IMR-90 (cell line): ENCODE results near the gene GPN1. TPM values are rescaled to one million over a fixed set of nuclear protein-coding genes. Genes with fewer than 3 reads are reported as not detected.

ENCODE experiments used
- ATAC-seq: fragments of 200-7000 bp; cut with Tn5 transposase; 2 replicates; pipeline ENCODE4 v1.9.1; 2020; ENCODE audit warnings: low read depth, mild to moderate bottlenecking, moderate library complexity
- BruUV-seq: library from RNA; stranded (reverse); fragments of 400-500 nt; replicated peaks from 2 replicates; lab custom pipeline; 2021; lab: Mats Ljungman, UMichigan
- CTCF ChIA-PET: fragments of 300-600 bp; formaldehyde crosslinking; extraction: SDS; loops from one replicate; lab custom pipeline; 2021; ENCODE audit warnings: antibody characterized with exemption; lab: Yijun Ruan, JAX
- POLR2A ChIA-PET: fragments of 300-600 bp; sonication (Branson Sonifier 250); formaldehyde crosslinking; loops from one replicate; lab custom pipeline; 2022; ENCODE audit warnings: antibody characterized with exemption; ENCODE audit not compliant: unreplicated experiment; lab: Charles Lee
- DNase-seq: peaks from one replicate; pipeline ENCODE4 v3.0.0; 2013
- H2AFZ ChIP-seq: replicated peaks from 2 replicates; pipeline ENCODE3; 2013; ENCODE audit warnings: low read length, mild to moderate bottlenecking; ENCODE audit not compliant: poor library complexity
- H2AK5ac ChIP-seq: 2 replicates; pipeline ENCODE4 v1.6.1; 2013; ENCODE audit warnings: low read depth, low read length, inconsistent platforms
- H2AK9ac ChIP-seq: replicated peaks from 2 replicates; pipeline ENCODE3; 2013; ENCODE audit warnings: mild to moderate bottlenecking, low read depth, low read length, moderate library complexity; ENCODE audit not compliant: poor library complexity
- H2BK120ac ChIP-seq: 2 replicates; pipeline ENCODE4 v1.6.1; 2013; ENCODE audit warnings: low read depth, low read length, inconsistent platforms
- H2BK15ac ChIP-seq: 3 replicates; pipeline ENCODE4 v1.6.1; 2013; ENCODE audit warnings: low read depth, low read length, inconsistent platforms
- H2BK20ac ChIP-seq: 2 replicates; pipeline ENCODE4 v1.6.1; 2013; ENCODE audit warnings: low read depth, mild to moderate bottlenecking, inconsistent platforms, low read length, moderate library complexity
- H2BK5ac ChIP-seq: 2 replicates; pipeline ENCODE4 v1.6.1; 2013; ENCODE audit warnings: mild to moderate bottlenecking, low read depth, low read length, inconsistent platforms; ENCODE audit not compliant: poor library complexity, severe bottlenecking
- H3K14ac ChIP-seq: replicated peaks from 2 replicates; pipeline ENCODE4 v1.6.1; 2013; ENCODE audit warnings: low read depth, low read length, inconsistent platforms
- H3K18ac ChIP-seq: 2 replicates; pipeline ENCODE4 v1.6.1; 2013; ENCODE audit warnings: low read depth, low read length, control low read depth
- H3K23ac ChIP-seq: 2 replicates; pipeline ENCODE4 v1.6.1; 2013; ENCODE audit warnings: low read depth, low read length, inconsistent platforms
- H3K27ac ChIP-seq: 2 replicates; pipeline ENCODE4 v1.5.1; 2013; ENCODE audit warnings: mild to moderate bottlenecking, control low read depth, low read length; ENCODE audit not compliant: insufficient read depth
- H3K27me3 ChIP-seq: 2 replicates; pipeline ENCODE4 v1.6.1; 2013; ENCODE audit warnings: low read length; ENCODE audit not compliant: control insufficient read depth, insufficient read depth
- H3K36me3 ChIP-seq: 2 replicates; pipeline ENCODE4 v1.6.1; 2013; ENCODE audit warnings: low read length, mixed read lengths; ENCODE audit not compliant: control insufficient read depth, insufficient read depth
- H3K4ac ChIP-seq: 2 replicates; pipeline ENCODE4 v1.6.1; 2013; ENCODE audit warnings: low read depth, low read length, inconsistent platforms
- H3K4me1 ChIP-seq: 2 replicates; pipeline ENCODE4 v1.6.1; 2013; ENCODE audit warnings: low read length, mixed read lengths; ENCODE audit not compliant: control insufficient read depth, insufficient read depth
- H3K4me2 ChIP-seq: 2 replicates; pipeline ENCODE4 v1.6.1; 2013; ENCODE audit warnings: low read depth, mild to moderate bottlenecking, control low read depth, low read length, moderate library complexity
- H3K4me3 ChIP-seq: 2 replicates; pipeline ENCODE4 v1.5.1; 2013; ENCODE audit warnings: low read depth, mild to moderate bottlenecking, control low read depth, low read length, moderate library complexity; ENCODE audit not compliant: insufficient read depth
- H3K56ac ChIP-seq: 2 replicates; pipeline ENCODE4 v1.6.1; 2013; ENCODE audit warnings: low read length, inconsistent platforms; ENCODE audit not compliant: insufficient read depth; ENCODE audit errors: extremely low read depth
- H3K79me1 ChIP-seq, 2 experiments: 2 replicates each; pipeline ENCODE4 v1.6.1; 2013; ENCODE audit warnings: low read length in 2 of 2, inconsistent platforms in 1 of 2, low read depth in 1 of 2
- H3K9ac ChIP-seq: 2 replicates; pipeline ENCODE4 v1.6.1; 2013; ENCODE audit warnings: low read depth, low read length, control low read depth
- H3K9me1 ChIP-seq: 2 replicates; pipeline ENCODE4 v1.6.1; 2013; ENCODE audit warnings: low read length, inconsistent platforms; ENCODE audit not compliant: insufficient read depth
- H3K9me3 ChIP-seq: 2 replicates; pipeline ENCODE4 v1.6.1; 2013; ENCODE audit warnings: low read length; ENCODE audit not compliant: control insufficient read depth, insufficient read depth
- H4K20me1 ChIP-seq: 2 replicates; pipeline ENCODE4 v1.6.1; 2013; ENCODE audit warnings: low read length, inconsistent platforms; ENCODE audit not compliant: insufficient read depth
- H4K5ac ChIP-seq: 2 replicates; pipeline ENCODE4 v1.6.1; 2013; ENCODE audit warnings: mild to moderate bottlenecking, low read depth, low read length, control low read depth
- H4K8ac ChIP-seq, 2 experiments: 2 replicates each; pipeline ENCODE4 v1.6.1; 2013; ENCODE audit warnings: low read depth in 2 of 2, low read length in 2 of 2, control low read depth in 1 of 2, inconsistent platforms in 1 of 2
- H4K91ac ChIP-seq: 2 replicates; pipeline ENCODE4 v1.6.1; 2013; ENCODE audit warnings: low read depth, low read length, inconsistent platforms; ENCODE audit not compliant: insufficient read depth
- BHLHE40 ChIP-seq: fragments of 150-350 bp; IDR thresholded peaks from 2 replicates; pipeline ENCODE4 v1.6.1; 2016; ENCODE audit warnings: mild to moderate bottlenecking, low read depth, low read length
- CEBPB ChIP-seq: IDR thresholded peaks from 2 replicates; pipeline ENCODE4 v1.6.1; 2012; ENCODE audit warnings: low read depth, low read length, improper control_type of control experiment
- CHD1 ChIP-seq: IDR thresholded peaks from 2 replicates; pipeline ENCODE4 v1.6.1; 2012; ENCODE audit warnings: low read depth, low read length, improper control_type of control experiment
- FOS ChIP-seq: fragments of 150-350 bp; IDR thresholded peaks from 2 replicates; pipeline ENCODE4 v1.6.1; 2016; ENCODE audit warnings: low read depth, low read length
- MAFK ChIP-seq: IDR thresholded peaks from 2 replicates; pipeline ENCODE4 v1.6.1; 2012; ENCODE audit warnings: low read depth, low read length, improper control_type of control experiment
- MAZ ChIP-seq: IDR thresholded peaks from 2 replicates; pipeline ENCODE4 v1.6.1; 2012; ENCODE audit warnings: low read depth, mild to moderate bottlenecking, low read length, improper control_type of control experiment, moderate library complexity, borderline replicate concordance
- MXI1 ChIP-seq: IDR thresholded peaks from 2 replicates; pipeline ENCODE4 v1.6.1; 2012; ENCODE audit warnings: low read depth, mild to moderate bottlenecking, low read length, moderate library complexity, borderline replicate concordance
- NFE2L2 ChIP-seq: fragments of 150-350 bp; IDR thresholded peaks from 2 replicates; pipeline ENCODE4 v1.6.1; 2016; ENCODE audit warnings: low read depth, mild to moderate bottlenecking, low read length
- POLR2A ChIP-seq: IDR thresholded peaks from 2 replicates; pipeline ENCODE4 v1.6.1; 2012; ENCODE audit warnings: mild to moderate bottlenecking, low read depth, low read length
- RAD21 ChIP-seq: IDR thresholded peaks from 2 replicates; pipeline ENCODE4 v1.6.1; 2012; ENCODE audit warnings: low read length, improper control_type of control experiment
- RCOR1 ChIP-seq: IDR thresholded peaks from 2 replicates; pipeline ENCODE4 v1.6.1; 2012; ENCODE audit warnings: mild to moderate bottlenecking, low read length, improper control_type of control experiment; ENCODE audit not compliant: insufficient replicate concordance
- RFX5 ChIP-seq: IDR thresholded peaks from 2 replicates; pipeline ENCODE4 v1.8.0; 2012; ENCODE audit warnings: low read depth, mild to moderate bottlenecking, low read length, moderate library complexity
- SMC3 ChIP-seq: fragments of 150-350 bp; IDR thresholded peaks from 2 replicates; pipeline ENCODE4 v1.6.1; 2016; ENCODE audit warnings: low read depth, mild to moderate bottlenecking, antibody characterized with exemption, low read length, moderate library complexity
- WGBS, 2 experiments: methylation state at CpG; one replicate each; pipeline versions ENCODE4 v1.1.5 to v1.1.7; 2013; ENCODE audit warnings: missing lambda C conversion rate in 2 of 2; ENCODE audit not compliant: insufficient read length in 1 of 2; ENCODE audit errors: extremely low coverage in 2 of 2; 5-methylcytosine and 5-hydroxymethylcytosine counted together
- dilution Hi-C: fragments of 300-500 bp; cut with HindIII; formaldehyde crosslinking; loops from one replicate; pipeline ENCODE4 v1.14.3; 2018; ENCODE audit warnings: low sequenced_read_pairs; ENCODE audit not compliant: unreplicated experiment
- in situ Hi-C: fragments of 300-500 bp; cut with MboI; formaldehyde crosslinking; loops from 3 replicates; pipeline ENCODE4 v1.14.3; 2019; ENCODE audit warnings: low sequenced_read_pairs, inconsistent platforms, mixed read lengths
- intact Hi-C: fragments of 100-400 bp; cut with micrococcal nuclease; formaldehyde crosslinking; loops from 2 replicates; pipeline ENCODE4 v1.10.0; 2022
- polyA plus RNA-seq, 3 experiments: library from polyadenylated mRNA; depleted of rRNA; stranded (reverse); fragments of >200 nt; gene quantifications; 2 replicates each; pipeline ENCODE4 v1.2.3, GENCODE V29; 2012; ENCODE audit warnings: low replicate concordance in 1 of 3
- total RNA-seq: library from RNA; depleted of rRNA; stranded (reverse); fragments of >200 nt; gene quantifications from 2 replicates; pipeline ENCODE4 v1.2.3, GENCODE V29; 2012
- TF ChIP-seq, protein P1 (sequence below): fragments of 150-350 bp; IDR thresholded peaks from 2 replicates; pipeline ENCODE4 v1.6.1; 2016; ENCODE audit warnings: low read depth, mild to moderate bottlenecking, low read length, moderate library complexity, borderline replicate concordance
- TF ChIP-seq, protein P2 (sequence below): conservative IDR thresholded peaks from 2 replicates; pipeline ENCODE4 v1.5.1; 2012; ENCODE audit warnings: mild to moderate bottlenecking, low read depth, low read length, improper control_type of control experiment
- TF ChIP-seq, protein P3 (sequence below): fragments of 150-350 bp; IDR thresholded peaks from 2 replicates; pipeline ENCODE4 v1.6.1; 2017; ENCODE audit warnings: mild to moderate bottlenecking, antibody characterized with exemption, low read length, low read depth

The GPN1 gene
- total and polyA plus RNA-seq, 2 of the 4 experiments (the other 2 are of a cell fraction): 37.8 to 63.8 TPM

DNA sequence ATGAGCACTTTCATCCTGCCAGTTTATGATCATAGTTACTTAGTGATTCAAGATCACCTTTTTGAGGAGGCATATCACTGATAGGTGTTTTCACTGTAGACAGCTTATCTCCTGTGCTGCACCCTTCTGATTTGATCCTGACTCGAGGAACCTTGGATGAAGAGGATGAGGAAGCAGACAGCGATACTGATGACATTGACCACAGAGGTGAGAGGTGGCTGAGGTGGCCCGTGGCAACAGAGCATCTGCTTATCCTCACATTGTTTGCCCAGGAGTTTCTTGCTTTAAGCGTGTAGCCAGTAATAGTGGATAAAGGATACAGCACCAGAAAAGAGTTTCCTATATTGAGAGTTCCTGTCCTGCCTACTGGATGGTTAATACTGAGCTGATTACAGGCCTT lies 18.9 kb downstream of the GPN1 start:
- H3K79me1 ChIP-seq: peaks cover 3 to 7% of the 10 kb centered on the region in 2 experiments; a peak in 2 of 4 replicates
- H2AK5ac ChIP-seq: no peak overlapping the region
- ATAC-seq: no peak
- 0 out of 2 replicates have a peak, but pooled peaks cover 2% of the 10 kb centered on the region for H3K9me1 ChIP-seq
- no peak overlapping the region for H4K8ac ChIP-seq
- H4K20me1 ChIP-seq: peaks cover 2% of the 10 kb centered on the region
- H2BK15ac ChIP-seq: no peak overlapping the region
- no peak overlapping the region for H2BK20ac ChIP-seq
- no peak overlapping the region for H4K91ac ChIP-seq
- in situ Hi-C loops: no loop called here
- H3K36me3 ChIP-seq: peaks cover 28% of the 10 kb centered on the region
- H2AK9ac ChIP-seq: no peak overlapping the region
- no peak overlapping the region for H3K4me3 ChIP-seq
- H3K9ac ChIP-seq: no peak overlapping the region
- no peak overlapping the region for H2BK120ac ChIP-seq
- H3K14ac ChIP-seq: no peak overlapping the region
- dilution Hi-C loops: no loop called here
- no peak overlapping the region for H3K18ac ChIP-seq
- no peaks in the 10 kb centered on the region for H3K4me1 ChIP-seq
- CTCF ChIA-PET: no interaction called here
- no peak overlapping the region for H3K4me2 ChIP-seq
- no peak overlapping the region for H3K23ac ChIP-seq
- H2AFZ ChIP-seq: no peak overlapping the region
- H3K27ac ChIP-seq: no peak overlapping the region
- no TSS peak for BruUV-seq
- H3K27me3 ChIP-seq: no peaks in the 10 kb centered on the region
- H2BK5ac ChIP-seq: no peak overlapping the region
- 89% methylated on average over 3 of the region's 4 CpGs; no CpG with 5 or more reads in 1 of the 2 experiments for WGBS, 2 experiments
- no peak overlapping the region for H3K56ac ChIP-seq
- H4K5ac ChIP-seq: no peak overlapping the region
- no peak overlapping the region for H3K4ac ChIP-seq
- intact Hi-C loops: no loop called here
- DNase-seq: no peak
- TF ChIP-seq CHD1 (no peak), RAD21 (no peak), BHLHE40 (no peak), RFX5 (no peak), CEBPB (no peak), POLR2A (no peak), RCOR1 (no peak), NFE2L2 (no peak), MAFK (no peak), MXI1 (no peak), SMC3 (no peak), MAZ (no peak), FOS (no peak)
- TF ChIP-seq, protein P1, sequence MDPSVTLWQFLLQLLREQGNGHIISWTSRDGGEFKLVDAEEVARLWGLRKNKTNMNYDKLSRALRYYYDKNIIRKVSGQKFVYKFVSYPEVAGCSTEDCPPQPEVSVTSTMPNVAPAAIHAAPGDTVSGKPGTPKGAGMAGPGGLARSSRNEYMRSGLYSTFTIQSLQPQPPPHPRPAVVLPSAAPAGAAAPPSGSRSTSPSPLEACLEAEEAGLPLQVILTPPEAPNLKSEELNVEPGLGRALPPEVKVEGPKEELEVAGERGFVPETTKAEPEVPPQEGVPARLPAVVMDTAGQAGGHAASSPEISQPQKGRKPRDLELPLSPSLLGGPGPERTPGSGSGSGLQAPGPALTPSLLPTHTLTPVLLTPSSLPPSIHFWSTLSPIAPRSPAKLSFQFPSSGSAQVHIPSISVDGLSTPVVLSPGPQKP: no peak
- TF ChIP-seq, protein P2, sequence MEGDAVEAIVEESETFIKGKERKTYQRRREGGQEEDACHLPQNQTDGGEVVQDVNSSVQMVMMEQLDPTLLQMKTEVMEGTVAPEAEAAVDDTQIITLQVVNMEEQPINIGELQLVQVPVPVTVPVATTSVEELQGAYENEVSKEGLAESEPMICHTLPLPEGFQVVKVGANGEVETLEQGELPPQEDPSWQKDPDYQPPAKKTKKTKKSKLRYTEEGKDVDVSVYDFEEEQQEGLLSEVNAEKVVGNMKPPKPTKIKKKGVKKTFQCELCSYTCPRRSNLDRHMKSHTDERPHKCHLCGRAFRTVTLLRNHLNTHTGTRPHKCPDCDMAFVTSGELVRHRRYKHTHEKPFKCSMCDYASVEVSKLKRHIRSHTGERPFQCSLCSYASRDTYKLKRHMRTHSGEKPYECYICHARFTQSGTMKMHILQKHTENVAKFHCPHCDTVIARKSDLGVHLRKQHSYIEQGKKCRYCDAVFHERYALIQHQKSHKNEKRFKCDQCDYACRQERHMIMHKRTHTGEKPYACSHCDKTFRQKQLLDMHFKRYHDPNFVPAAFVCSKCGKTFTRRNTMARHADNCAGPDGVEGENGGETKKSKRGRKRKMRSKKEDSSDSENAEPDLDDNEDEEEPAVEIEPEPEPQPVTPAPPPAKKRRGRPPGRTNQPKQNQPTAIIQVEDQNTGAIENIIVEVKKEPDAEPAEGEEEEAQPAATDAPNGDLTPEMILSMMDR: no peak
- TF ChIP-seq, protein P3, sequence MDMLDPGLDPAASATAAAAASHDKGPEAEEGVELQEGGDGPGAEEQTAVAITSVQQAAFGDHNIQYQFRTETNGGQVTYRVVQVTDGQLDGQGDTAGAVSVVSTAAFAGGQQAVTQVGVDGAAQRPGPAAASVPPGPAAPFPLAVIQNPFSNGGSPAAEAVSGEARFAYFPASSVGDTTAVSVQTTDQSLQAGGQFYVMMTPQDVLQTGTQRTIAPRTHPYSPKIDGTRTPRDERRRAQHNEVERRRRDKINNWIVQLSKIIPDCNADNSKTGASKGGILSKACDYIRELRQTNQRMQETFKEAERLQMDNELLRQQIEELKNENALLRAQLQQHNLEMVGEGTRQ: no peak
- POLR2A ChIA-PET: no interaction called here
- no peaks in the 10 kb centered on the region for H3K9me3 ChIP-seq
